ENCODE data around the gene OSGIN1.
A peak's percentile ranks its signal among the peaks of the same experiment; 100 is the strongest.
"Not testable (repeated sequence)": the region's sequence is repeated elsewhere in the genome, so short reads cannot be mapped to it uniquely, and the experiment has no call there.

OSGIN1 gene

DNA sequence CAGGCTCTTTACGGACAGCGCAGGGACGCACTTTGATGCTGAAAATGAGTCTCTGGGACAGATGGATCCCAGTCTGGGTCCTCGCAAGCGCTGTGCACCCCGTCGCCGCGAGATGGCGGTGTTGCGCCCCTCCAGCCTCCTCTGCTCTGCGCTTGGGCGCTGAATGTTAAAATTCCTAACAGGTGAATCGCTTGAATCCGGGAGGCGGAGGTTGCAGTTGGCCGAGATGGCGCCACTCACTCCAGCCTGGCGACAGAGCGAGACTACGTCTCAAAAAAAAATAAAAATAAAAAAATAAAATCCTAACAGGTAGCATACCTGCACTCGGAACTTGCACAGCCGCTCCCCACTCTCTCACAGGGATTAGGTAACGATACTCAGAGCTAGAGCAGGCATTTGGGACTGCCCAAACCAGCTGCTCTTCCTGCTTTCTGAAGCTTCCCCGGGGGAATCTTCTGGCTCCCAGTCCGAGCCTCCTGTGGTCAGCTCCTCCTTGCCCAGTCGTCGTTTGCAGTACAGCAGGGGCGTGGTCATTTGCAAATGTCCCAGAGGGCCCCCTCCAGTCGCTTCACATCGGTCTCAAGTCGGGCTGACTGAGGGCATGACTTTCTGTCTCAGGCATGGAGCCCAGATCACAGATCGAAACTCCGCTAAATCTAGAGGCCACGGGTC, 26.2 kb upstream of the OSGIN1 start:
- no peak for DNase-seq (ENCODE audit: low read depth)

DNA sequence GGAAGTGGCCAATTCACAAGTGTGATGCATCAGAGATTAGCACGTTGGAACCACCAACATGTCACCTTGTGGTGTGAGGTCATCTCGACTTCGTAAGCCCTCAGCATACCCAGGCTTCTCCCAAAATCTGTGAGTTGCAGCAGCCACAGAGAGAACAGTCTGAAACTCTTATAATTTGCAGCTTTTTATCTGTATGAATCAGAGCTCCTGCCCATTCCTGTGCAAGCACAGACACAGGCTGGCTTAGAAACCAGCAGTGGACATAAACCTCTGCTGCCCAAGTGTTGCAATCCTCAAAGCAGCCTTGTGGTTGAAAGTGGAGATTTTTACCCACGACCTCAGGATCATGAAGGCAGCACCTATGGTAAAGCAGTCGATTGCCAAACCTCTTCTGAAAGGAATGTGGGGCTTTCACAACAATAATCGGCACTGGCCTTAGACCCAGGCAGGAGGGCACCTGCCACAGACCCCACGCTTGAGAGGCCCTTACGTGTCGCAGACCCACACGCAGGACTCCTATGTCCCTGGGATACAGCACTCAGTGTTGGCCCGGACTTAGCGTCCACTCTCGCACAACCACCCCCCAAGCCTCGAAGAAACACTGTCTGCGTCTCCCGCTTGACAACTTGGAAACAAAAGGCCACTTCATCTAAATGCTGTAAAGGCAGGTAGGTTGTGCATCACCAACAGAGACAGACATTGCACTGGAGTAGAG, 24.5 kb upstream of the OSGIN1 start:
- DNase-seq (ENCODE audit: low read depth), result peak; percentile 71

DNA sequence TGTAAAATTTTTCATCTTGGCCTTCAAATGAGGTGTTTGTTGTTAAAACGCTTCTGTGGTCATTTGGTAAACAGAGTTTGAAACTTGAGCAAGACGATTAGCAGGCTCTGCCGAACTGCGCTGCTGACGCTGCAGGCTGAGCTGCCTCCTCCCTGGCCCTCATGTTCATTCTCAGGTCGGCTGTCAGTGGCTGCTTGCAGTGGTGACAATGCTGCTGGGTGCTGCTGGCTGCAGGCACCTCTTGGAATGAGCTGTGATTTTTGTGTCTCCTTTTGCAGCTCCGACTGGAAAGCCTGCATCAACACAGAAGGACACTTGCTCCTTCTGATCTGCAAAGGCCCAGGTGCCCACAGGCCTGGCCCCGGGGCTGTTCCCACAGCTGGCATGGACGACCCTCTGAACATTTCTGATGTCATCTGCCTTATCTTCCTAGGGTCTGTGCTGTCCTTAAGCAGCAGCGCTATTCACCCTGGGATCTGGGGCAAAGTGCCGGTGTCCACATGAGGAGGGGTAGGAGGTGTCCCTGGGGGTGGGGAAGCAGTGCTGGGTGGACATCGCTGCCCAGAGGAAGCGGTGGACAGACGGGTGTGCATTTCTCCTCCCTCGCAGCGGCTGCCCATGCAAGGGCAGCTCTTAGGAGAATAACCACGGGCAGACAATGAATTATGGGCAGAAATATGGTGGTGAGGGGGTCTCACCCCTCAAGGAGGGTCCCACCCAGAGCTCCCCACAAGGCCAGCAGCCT, 23.1 kb upstream of the OSGIN1 start:
- no peak for DNase-seq (ENCODE audit: low read depth)

DNA sequence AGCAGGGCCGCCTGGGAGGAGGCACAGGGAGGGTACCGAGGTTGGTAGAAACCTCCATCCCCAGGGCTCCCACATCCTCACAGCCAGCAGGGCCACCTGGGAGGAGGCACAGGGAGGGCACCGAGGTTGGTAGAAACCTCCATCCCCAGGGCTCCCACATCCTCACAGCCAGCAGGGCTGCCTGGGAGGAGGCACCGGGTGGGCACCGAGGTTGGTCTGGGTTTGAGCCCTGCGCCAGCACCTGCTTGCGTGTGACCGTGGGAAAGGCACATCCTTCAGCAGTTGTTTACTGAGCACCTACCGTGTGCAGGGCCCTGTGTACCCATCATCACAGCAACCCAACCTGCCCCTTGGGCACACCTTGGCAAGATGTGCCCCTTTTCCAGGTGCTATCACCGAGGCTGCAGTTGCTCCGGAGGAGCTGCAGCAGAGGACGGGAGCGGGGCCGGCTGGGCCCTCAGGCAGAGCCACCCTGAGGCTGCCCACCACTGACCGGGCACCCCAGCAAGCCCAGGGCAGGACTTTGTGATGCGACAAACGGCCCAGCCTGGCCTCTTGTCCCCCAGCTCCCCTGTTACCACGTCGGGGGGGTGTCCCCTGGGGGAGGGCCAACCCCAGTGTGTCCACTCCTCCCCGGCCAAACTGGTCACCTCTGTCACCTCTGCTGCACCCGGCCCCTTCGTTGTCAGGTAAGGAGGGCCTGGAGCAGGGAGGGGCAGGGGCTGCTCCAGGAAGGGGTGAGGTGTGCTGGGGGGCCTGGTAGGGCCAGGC, 22.1 kb upstream of the OSGIN1 start:
- no peak for DNase-seq (ENCODE audit: low read depth)

DNA sequence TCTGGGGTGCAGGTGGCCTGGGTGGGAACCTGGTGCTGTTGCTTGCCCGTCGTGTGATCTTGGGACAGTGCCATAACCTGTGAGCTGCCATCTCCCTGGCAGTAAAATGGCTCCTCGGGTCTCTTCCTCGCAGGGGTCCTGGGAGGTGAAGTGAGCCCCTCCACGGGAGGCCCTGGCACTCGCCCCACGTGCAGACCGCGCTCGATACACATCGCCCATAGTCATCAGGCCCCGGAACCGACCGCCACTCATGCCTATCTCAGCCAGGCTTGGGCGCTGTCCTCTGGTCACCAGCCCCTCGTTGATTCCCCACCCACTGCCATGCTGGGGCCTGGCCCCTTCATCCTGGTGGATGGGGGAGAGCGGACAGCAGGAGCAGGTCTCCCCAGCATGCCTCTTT, 21.5 kb upstream of the OSGIN1 start:
- DNase-seq (ENCODE audit: low read depth), result no peak

DNA sequence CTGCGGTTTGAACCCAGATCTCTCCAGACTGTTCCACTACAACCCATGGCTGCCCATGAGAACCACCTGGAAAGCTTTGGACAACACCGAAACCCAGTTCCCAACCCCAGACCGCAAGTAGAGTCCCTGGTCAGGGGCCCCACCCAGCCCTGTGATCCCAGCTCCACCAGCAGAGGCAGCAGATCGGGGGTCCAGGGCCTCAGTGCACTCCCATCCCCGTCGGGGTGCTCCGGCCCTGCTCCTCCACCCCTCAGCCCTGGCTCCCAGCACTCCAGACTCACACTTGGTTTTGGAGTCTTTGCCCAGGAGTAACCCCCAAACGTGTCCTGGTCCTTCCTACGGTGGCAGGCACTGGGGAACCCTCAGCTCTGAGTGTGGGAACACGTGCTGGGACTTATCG, 20.7 kb upstream of the OSGIN1 start:
- no peak for DNase-seq (ENCODE audit: low read depth)

DNA sequence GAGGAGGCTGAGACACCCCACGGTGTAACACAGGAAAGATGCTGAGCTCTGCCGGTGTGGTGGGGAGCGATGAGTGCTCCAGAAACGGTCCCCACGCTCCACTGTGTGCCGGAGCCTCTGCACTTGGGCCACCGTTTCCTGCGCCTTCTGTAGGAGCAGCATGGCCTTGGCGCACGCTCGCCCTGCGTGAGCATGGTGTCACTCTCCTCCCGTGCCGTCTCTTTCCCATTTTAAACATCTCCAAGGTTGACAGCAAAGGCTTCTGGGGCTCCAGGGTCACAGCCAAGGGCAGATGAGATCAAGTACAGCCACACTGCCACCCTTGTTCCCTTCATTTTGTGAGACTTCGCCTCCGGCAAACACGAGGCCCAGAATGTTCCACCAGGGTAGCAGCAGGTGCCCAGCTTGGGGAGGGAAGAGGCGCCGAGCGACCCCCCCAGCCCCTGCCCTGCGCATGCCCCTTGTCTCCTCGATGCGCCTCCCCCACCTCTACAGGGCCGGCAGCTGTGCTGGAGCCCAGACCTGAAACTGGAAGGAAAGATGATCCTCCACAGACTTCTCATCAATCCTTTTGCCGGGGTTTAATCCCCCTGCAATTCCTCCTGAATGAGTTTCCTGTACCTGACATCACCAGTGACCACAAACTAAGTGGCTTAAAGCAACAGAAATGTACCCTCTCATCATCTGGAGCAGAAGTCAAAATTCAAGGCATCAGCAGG, 19.9 kb upstream of the OSGIN1 start:
- DNase-seq (ENCODE audit: low read depth), result no peak

DNA sequence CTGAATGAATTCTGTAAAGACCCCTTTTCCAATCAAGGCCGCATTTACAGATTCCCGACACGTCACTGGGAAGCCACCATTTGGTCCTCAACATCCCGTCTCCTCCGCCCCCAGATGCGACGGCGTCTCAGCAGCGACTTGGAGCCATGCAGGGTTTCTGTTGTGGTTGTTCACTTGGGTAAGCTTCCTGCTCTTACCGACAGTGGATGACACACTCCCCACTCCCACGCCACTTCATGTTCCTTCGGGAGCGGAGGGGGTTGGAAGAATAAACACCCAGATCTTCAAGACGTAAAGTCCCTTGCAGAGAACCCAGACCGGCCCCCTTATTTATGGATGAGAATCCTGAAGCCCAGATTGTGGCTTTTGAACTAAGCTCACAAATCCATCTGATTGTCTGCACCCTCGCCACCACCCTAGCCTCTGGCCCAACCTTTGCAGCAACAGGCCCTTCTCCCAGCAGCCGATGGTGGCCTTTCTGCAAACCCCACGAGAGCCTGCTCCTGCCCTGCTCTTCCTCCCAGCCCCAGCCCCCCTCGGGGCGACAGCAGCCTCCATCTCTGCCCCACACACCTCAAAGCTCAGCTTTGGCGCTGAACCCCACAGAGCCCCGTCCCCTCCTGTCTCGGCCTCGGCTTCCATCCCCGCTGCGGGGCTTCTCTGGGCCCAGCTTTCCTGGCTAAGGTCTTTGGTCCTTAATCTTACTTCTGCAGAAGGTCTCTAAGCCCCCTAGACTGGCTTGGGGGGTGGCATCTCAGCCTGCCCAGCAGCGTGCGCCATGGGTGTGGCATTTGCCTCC, 19.0 kb upstream of the OSGIN1 start:
- DNase-seq (ENCODE audit: low read depth), result no peak

DNA sequence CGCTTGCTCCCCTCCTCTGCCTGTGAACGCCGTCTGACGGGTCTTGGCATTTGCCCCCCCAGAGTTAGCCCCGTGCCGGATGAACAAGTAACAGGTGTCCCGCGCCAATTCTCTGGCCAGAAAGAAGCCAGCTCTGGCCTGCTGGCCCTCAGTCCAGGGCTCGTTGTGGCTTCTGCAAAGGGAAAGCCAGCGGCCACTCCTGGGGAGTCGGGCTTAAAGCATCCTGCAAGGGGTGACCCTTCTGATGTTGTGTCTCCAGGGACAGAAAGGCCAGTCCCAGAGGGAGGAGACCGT, 18.4 kb upstream of the OSGIN1 start:
- no peak for DNase-seq (ENCODE audit: low read depth)

DNA sequence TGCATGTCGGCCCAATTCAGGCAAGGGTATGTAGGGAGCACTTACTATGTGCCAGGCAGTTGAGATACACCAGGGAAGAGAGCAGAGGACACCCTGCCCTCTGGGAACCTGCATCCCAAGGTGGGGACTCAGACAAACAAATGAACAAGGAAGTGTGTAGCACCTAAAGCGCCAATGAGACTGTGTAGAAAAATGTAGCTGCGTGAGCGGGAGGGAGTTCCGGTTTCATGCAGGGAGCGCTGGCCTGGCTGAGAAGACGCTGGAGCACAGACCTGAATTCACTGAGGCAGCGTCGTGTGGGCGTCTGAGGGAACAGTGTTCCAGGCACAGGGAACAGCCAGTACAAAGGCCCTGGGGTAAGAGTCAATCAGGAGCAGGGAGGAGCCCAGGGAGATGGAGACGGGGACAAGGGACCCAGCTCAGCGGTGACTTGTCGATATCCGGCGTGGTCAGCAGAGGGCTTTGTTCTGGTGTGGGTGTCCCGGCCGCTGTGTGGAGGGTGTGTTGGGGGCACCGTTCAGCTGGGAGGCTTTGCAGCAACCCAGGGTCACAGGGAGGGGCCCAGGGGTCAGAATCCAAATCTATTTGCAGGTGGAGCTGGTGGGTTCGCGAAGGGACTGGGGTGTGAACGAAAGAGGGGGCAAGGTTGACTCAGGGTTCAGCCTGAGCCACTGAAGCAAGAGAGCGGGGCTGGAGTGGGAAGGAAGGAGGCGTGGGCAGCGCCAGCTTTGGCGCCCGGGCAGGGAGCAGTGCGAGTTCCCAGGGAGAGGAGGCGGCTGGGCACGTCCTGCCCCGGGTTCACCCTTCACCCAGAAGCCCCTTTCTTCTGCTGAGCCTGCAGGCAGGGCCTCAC, 17.8 kb upstream of the OSGIN1 start:
- no peak for DNase-seq (ENCODE audit: low read depth)

DNA sequence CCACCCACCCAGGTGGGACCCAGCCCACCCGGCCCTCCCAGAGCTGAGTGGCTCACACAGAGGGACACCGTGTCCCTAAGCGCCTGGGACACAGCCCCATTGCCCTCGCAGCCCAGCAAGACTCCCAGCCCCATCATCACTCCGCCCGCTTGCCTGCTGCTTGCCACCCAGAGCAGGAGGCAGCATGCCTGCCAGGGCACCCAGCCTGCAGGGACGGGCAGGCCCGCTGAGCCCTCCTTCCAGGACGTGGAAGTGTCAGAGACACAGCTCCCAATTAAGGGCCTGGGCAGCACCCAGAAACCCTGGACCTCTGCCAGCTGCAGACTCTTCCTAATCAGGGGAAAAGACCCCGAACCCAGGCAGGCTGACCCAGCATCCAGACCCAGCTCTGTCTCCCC, 17.2 kb upstream of the OSGIN1 start:
- no peak for DNase-seq (ENCODE audit: low read depth)

DNA sequence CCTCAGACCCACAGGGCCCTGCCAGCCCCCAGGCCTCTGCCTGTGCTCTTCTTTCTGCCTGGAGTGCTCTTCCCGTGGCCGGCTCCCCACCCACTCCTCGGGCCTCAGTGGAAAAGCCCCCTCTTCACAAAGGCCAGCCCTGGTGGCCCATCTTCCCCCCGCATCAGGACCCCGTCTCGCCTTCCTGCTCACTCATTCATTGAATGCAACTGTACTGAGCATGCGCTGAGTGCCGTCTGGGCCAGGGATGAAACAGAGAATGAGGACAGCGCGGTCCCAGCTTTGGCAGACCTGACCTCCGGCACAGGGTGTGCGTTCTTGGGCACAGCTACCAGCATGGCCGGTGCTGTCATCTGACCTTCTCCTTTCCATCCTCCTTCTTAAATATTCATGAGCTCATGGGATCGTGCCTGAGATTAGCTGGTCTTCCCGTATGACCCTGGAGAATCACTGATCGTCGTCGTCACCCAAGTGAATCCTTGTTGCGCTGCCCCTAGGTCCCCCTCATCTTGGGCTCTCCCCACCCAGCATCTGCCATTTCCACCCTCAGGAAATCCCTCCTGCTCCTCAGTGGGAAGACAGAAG, 16.4 kb upstream of the OSGIN1 start:
- DNase-seq (ENCODE audit: low read depth), result no peak

DNA sequence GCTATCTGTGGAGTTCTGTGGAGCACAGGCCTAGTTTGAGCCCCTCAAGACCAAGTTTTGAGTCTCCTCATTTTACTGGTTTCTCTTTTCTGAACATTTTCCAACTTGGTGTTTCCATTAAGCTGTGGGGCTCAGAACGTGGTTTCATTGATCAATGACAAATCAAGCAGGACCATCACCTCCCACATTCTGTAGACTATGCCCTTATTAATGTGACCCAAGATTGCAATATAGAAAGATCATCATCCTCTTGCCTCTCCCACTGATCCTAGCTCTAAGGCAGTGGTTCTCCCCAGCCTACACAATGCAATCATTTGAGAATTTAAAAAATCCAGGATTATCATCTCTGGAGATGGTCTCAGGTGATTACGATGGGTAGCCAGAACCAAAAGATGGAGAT, 15.8 kb upstream of the OSGIN1 start:
- no peak for DNase-seq (ENCODE audit: low read depth)

DNA sequence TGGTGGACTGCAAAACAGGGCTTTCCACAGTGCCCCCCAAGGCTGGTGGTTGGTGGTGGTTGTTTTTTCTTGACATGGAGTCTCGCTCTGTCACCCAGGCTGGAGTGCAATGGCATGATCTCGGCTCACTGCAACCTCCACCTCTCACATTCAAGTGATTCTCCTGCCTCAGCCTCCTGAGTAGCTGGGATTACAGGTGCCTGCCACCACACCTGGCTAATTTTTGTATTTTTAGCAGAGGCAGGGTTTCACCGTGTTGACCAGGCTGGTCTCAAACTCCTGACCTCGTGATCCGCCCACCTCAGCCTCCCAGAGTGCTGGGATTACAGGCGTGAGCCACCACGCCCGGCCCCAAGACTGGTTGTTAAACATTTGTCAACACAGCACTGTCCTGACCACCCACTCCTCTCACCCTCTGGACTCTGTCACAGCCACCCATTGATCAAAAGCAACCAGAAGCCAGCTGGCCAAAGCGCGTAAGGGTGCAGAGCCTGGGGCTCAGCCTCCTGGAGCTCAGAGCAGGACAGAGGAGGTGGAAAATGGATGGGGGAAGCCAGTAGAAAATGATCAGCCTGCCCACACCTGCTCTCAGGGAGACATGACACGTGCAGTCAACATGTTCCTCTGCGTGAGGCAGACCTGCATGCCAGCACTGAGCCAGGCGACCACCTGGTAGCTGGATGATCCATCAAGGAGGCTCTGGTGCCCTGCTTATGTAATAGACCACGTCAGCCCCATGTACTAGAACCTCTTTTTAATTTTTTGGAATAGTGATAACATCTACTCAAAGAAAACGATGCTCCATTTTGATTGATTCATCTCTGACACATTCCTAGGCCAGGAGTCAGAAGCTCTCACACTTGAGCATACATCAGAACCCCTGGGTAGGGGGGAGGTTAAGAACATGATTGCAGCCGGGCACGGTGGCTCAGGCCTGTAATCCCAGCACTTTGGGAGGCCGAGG, 14.8 kb upstream of the OSGIN1 start:
- no peak for DNase-seq (ENCODE audit: low read depth)

DNA sequence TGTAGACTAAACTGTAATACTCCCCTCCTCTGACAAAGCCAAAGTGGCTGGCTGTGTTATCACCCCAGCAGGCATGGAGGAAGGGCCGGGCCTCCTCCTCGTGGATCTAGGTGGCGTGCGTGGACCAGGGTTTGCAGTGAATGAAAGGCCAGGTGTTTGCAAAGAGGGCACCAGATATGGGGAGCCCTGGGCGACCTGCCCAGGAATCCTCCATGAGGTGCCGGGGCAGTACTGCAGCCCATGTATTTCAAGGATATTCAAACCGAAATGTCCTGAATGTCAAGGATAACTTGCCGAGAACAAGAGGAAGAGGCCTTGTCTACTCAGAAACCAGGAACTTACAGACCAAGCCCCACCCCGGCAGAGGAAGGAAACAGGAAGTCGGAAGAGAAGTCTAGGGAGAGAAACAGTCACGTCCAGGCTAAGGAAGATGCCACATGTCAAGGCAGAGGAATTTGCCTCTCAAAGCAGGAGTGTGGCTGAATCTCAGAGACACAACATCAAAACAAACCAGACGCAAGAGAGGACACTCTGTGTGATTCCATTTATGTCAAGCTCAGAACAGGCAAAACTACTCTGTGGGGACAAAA, 13.7 kb upstream of the OSGIN1 start:
- DNase-seq (ENCODE audit: low read depth), result no peak

DNA sequence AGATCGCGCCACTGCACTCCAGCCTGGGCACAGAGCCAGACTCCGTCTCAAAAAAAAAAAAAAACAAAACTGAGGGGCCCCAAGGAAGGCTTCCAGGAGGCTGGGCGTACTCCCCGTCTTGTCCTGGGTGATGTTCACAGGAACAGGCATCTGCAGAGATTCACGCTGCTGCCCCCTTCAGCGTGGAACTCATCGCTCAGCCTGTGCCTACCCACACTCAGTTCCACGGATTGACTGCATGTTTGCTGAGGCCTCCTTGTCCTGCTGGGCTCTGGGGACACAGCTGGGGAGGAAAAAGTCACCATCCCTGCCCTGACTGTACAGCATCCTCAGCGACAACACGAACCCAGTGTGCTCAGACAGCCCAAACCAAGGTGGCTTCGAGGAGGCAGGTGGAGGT, 12.9 kb upstream of the OSGIN1 start:
- DNase-seq (ENCODE audit: low read depth), result no peak

DNA sequence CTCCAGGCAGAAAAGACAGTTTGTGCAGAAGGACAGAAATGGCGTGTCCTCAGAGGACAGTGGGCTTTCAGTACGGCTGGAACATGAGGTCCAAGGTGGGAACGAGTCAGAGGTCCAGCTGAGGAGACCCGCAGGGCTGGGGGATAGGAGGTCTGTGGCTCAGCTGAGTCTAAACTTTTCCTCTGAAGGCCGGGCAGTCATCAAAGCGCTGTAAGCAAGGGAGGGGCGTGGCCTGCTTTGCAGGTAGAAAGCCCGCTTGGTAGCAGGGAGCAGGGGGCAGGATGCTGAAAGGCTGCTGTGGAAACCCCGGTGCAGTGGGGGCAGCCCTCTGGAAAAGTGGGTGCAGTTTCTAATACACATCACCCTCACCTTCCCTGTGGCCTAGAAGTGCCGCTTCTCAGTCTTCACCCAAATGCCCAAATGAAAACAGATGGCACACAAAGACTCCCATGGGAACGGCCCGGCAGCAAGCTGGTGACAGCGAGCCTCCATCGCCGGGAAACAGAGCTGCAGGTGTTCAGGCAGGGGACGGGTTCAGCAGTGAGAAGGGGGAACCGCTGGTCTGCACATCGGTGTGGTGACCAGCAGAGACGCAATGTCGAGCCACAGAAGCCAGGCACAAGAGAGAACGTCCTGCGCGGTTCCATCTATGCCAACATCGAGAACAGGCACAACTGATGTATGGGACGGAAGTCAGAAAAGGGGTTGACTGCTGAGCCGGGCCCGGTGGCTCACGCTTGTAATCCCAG, 12.2 kb upstream of the OSGIN1 start:
- DNase-seq (ENCODE audit: low read depth), result no peak

DNA sequence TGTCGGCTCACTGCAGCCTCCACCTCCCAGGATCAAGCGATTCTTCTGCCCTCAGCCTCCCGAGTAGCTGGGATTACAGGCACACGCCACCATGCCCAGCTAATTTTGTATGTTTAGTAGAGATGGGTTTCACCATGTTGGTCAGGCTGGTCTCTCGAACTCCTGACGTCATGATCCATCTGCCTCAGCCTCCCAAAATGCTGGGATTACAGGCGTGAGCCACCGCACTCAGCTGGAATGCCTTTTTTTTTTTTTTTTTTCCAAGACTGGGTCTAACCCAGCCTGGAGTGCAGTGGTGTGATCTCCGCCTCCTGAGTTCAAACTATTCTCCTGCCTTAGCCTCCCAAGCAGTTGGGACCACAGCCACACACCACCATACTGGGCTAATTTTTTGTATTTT, 11.5 kb upstream of the OSGIN1 start:
- not testable (repeated sequence) for DNase-seq (ENCODE audit: low read depth)

Measured in GM04503 (cell line).